RWPE1 (cell line): Measurements from ENCODE around the gene ACTRT2.

ENCODE experiments used
- CTCF ChIA-PET: fragments of 350-600 bp; sonication (Branson Sonifier 250); formaldehyde crosslinking; extraction: SDS; loops from one replicate; lab custom pipeline; 2021; lab: Yijun Ruan, JAX
- POLR2A ChIA-PET: fragments of 400-600 bp; formaldehyde crosslinking; extraction: SDS; loops from one replicate; lab custom pipeline; 2020; ENCODE audit warnings: antibody characterized with exemption; ENCODE audit not compliant: low non-redundant PET; lab: Yijun Ruan, JAX
- DNase-seq: peaks from one replicate; pipeline ENCODE4 v3.0.0; 2012; ENCODE audit warnings: low spot score
- H3K27ac ChIP-seq: fragments of 450-650 bp; 2 replicates; pipeline ENCODE4 v1.5.1; 2017
- TF ChIP-seq, protein P1 (sequence below): fragments of 450-650 bp; conservative IDR thresholded peaks from 2 replicates; pipeline ENCODE4 v1.5.1; 2017; ENCODE audit warnings: low read depth, mild to moderate bottlenecking

The ACTRT2 gene

DNA sequence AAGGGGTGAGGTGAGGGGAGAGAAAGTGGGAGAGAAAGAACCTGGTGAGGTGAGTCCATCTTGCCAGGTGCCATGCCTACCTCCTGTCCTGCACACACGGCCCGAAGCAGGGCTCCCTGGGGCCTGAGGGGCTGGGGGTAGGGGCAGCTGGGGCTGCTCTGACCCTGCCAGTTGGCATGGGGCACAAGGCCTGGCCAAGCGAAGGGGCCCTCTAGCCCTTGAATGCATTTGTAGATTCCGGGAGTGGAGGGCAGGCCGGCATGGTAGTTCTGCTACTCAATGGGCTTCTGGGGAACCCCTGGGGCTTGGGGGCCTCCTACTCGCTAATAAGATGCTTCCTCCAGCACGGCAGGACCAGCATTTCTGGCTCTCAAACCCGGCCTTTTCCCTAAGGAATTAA lies 44.1 kb downstream of the ACTRT2 start:
- TF ChIP-seq, protein P1, sequence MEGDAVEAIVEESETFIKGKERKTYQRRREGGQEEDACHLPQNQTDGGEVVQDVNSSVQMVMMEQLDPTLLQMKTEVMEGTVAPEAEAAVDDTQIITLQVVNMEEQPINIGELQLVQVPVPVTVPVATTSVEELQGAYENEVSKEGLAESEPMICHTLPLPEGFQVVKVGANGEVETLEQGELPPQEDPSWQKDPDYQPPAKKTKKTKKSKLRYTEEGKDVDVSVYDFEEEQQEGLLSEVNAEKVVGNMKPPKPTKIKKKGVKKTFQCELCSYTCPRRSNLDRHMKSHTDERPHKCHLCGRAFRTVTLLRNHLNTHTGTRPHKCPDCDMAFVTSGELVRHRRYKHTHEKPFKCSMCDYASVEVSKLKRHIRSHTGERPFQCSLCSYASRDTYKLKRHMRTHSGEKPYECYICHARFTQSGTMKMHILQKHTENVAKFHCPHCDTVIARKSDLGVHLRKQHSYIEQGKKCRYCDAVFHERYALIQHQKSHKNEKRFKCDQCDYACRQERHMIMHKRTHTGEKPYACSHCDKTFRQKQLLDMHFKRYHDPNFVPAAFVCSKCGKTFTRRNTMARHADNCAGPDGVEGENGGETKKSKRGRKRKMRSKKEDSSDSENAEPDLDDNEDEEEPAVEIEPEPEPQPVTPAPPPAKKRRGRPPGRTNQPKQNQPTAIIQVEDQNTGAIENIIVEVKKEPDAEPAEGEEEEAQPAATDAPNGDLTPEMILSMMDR, result no peak
- POLR2A ChIA-PET, result no interaction called here
- DNase-seq, result no peak
- no peak overlapping the region for H3K27ac ChIP-seq
- CTCF ChIA-PET, result no interaction called here

DNA sequence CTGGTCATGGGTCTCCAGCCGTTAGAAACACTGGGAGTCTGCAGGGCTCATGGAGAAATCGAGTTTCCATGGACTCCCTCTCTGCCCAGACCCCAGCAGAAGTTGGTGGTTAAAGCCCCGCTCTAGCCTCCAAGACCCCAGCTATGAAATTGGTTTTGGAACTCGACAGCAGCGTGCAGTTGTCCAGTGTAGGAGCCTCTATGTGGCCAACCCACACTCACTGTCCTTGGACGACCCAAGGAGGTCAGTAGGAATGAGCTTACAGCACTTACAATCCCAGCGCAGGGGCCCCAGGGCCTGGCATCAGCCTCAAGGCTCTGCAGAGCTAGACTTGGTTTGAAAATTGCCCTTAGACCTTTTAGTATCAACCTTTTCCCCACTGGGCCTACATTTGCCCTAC lies 44.5 kb downstream of the ACTRT2 start:
- no peak for DNase-seq
- TF ChIP-seq, protein P1, result no peak
- no peak overlapping the region for H3K27ac ChIP-seq
- POLR2A ChIA-PET, result no interaction called here
- CTCF ChIA-PET, result no interaction called here

DNA sequence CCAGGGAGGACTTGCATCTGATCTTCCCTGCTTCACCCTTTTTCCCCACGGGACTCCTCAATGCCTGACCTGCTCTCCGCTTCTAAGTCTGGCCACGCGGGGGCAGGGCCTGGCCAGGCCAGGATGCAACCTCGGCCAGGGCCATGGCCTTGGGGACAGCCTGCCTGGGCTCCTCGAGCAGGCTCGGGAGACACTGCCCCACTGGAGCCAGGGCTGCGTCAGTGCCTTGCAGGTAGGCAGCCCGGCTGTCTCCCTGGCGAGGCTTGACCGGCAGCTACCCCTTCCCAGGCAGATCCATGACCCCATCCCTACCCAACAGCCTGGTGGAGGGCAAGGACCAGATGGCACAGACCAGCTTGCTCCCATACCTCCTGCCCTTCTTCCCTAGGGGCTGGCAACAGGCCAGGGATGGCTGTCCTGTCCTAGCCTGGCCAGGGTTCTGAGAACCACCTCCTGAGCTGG lies 45.0 kb downstream of the ACTRT2 start:
- ChIA-PET POLR2A (no interaction called here), CTCF (interaction anchor here (0.6 kb wide), 1 partner anchor 892 kb away, joined by 6 read pairs; no protein-coding TSS in a partner anchor)
- no peak for DNase-seq
- TF ChIP-seq, protein P1, result no peak
- H3K27ac ChIP-seq, result no peak overlapping the region

DNA sequence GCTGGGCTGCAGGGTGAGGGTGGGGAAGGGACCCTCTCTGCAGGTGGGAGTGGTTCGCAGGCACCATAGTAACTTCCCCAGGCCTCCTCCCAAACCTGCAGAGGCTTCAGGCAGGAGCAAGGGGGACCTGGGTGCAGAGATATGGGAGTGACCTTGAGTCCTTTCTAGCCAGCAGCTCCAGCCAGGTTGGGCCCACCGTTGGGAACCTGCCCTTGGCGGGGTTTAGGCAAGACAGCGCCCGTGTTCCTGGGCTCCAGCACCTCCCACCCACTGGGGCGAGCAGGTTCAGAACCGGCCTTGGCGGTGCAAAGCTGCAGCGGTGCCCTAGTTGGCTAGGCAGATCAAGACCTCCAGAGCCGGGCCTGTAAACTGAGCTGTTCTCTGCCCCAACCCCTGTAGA lies 45.6 kb downstream of the ACTRT2 start:
- POLR2A ChIA-PET, result no interaction called here
- H3K27ac ChIP-seq, result no peak overlapping the region

DNA sequence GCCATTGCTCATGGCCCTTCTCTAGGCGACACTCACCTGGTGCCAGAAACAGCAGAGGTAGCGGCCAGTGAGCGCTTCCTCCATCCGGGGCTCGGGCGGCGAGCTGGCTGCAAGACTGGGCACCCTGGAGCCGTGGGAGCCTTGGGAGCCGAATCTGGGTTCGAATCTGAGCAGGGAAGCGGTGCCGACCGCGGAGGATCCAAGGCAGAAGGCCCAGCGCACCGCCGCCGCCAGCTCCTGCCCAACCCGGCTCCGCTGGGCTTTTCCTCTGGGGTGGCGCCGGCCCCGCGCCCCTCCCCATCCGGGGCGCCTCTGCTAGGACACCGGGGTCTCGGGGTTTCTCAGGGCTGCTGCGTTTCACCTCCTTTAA lies 46.0 kb downstream of the ACTRT2 start:
- H3K27ac ChIP-seq, result no peak overlapping the region
- ChIA-PET POLR2A (no interaction called here), CTCF (interaction anchor here (0.6 kb wide), 1 partner anchor 10 kb away, joined by 3 read pairs; no protein-coding TSS in a partner anchor)
- DNase-seq, result no peak
- TF ChIP-seq, protein P1, result no peak

More for the DNA sequence above, 45.6 kb downstream of the ACTRT2 start:
- CTCF ChIA-PET, result interaction anchor here (0.6 kb wide), 2 partner anchors 10 to 892 kb away, joined by 3 to 6 read pairs; no protein-coding TSS in a partner anchor
- DNase-seq, result no peak
- TF ChIP-seq, protein P1, result no peak

DNA sequence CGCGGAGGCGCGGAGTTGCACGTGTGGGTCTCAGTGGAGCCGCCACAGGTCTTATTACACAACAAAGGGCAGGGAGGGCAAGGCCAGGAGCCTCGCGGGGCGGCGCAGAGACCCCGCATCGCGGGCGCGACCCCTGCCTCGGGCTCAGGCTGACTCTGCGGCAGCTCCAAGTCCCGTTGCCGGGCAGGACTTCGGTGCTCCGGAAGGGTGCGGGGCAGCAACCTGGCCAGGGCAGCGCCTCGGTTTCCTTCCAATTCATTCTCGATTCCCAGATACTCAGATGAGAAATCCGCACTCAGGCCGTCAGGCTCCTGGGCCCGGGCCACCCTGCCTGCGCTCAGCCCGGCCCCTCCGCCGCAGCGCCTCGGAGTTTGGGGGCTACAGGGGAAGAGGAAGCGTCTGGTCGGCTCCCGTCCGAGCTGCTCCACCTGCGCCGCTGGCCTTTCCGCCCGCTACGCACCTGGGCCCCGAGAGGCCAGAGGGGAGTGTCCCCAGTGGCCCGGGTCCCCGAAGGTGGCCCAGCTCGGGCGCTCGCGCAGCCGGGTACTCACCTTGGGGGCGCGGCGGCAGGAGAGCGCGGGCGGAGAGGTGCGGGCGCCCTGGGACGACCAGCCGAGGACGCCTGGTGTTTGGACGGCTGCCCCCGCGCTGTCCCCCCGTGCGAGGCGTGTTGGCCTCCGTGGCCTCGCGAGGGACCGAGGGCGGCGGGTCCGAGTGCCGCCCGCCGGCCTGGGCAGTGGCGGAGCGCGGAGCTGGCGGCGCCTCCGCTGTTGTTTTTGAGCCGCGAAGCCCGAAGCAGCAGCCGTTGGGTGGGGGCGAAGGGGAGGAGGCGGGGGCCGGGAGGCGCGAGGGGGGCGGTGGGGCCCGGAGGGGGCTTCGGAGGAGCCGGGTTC lies 46.6 kb downstream of the ACTRT2 start:
- no peak overlapping the region for H3K27ac ChIP-seq
- ChIA-PET POLR2A (no interaction called here), CTCF (interaction anchor here (0.6 kb wide), 1 partner anchor 191 kb away, joined by 3 read pairs; no protein-coding TSS in a partner anchor)
- no peak for DNase-seq
- TF ChIP-seq, protein P1, result no peak
